OCI-LY7 (cell line): ENCODE results near the gene KCNJ5. TPM values are rescaled to one million over a fixed set of nuclear protein-coding genes. Genes with fewer than 3 reads are reported as not detected.

Source experiments
- BruUV-seq: library from RNA; stranded (reverse); fragments of 400-500 nt; replicated peaks from 2 replicates; lab custom pipeline; 2021; lab: Mats Ljungman, UMichigan
- CTCF ChIA-PET: fragments of 300-600 bp; sonication (Branson Sonifier 250); formaldehyde crosslinking; loops from one replicate; lab custom pipeline; 2022; ENCODE audit warnings: antibody characterized with exemption; ENCODE audit not compliant: unreplicated experiment; lab: Charles Lee
- POLR2A ChIA-PET: fragments of 300-600 bp; sonication (Branson Sonifier 250); formaldehyde crosslinking; loops from one replicate; lab custom pipeline; 2022; ENCODE audit warnings: antibody characterized with exemption; lab: Charles Lee
- DNase-seq: peaks from one replicate; pipeline ENCODE4 v3.0.0-alpha.2; 2015; ENCODE audit warnings: low spot score
- H2AFZ ChIP-seq: fragments of 200-600 bp; sonication (generic), shearing (Covaris generic); 2 replicates; pipeline ENCODE4 v1.6.1; 2014; ENCODE audit warnings: mild to moderate bottlenecking, antibody characterized with exemption, low read length, moderate library complexity
- H3K27ac ChIP-seq: fragments of 200-600 bp; sonication (generic); 2 replicates; pipeline ENCODE4 v1.5.1; 2014; ENCODE audit warnings: mixed run types, low read depth, mild to moderate bottlenecking, moderate library complexity, low read length, inconsistent platforms; ENCODE audit not compliant: poor library complexity, severe bottlenecking
- H3K36me3 ChIP-seq: fragments of 200-600 bp; sonication (generic); 2 replicates; pipeline ENCODE4 v1.6.1; 2014; ENCODE audit warnings: mild to moderate bottlenecking, antibody characterized with exemption, low read length, moderate library complexity, mixed read lengths; ENCODE audit not compliant: insufficient read depth
- H3K4me1 ChIP-seq: fragments of 200-600 bp; sonication (generic); 2 replicates; pipeline ENCODE4 v1.5.1; 2014; ENCODE audit warnings: mild to moderate bottlenecking, low read length; ENCODE audit not compliant: insufficient read depth, poor library complexity, severe bottlenecking
- H3K4me2 ChIP-seq: fragments of 200-600 bp; sonication (generic); 2 replicates; pipeline ENCODE4 v1.6.1; 2014; ENCODE audit warnings: mild to moderate bottlenecking, low read length
- H3K4me3 ChIP-seq: fragments of 200-600 bp; sonication (generic); 2 replicates; pipeline ENCODE4 v1.5.1; 2014; ENCODE audit warnings: mild to moderate bottlenecking, low read depth, low read length; ENCODE audit not compliant: poor library complexity, severe bottlenecking
- H3K79me2 ChIP-seq: fragments of 200-600 bp; sonication (generic); 2 replicates; pipeline ENCODE4 v1.6.1; 2016; ENCODE audit warnings: low read depth, mild to moderate bottlenecking, low read length, moderate library complexity, mixed read lengths; ENCODE audit not compliant: insufficient read depth
- H3K9me2 ChIP-seq: fragments of 200-600 bp; sonication (generic); 2 replicates; pipeline ENCODE4 v1.6.1; 2016; ENCODE audit warnings: mild to moderate bottlenecking, low read length, mixed read lengths; ENCODE audit not compliant: insufficient read depth
- H3K9me3 ChIP-seq: fragments of 200-600 bp; sonication (generic); 2 replicates; pipeline ENCODE4 v1.6.1; 2014; ENCODE audit warnings: mild to moderate bottlenecking, mixed run types, low read length, mixed read lengths
- H4K20me1 ChIP-seq: fragments of 200-600 bp; sonication (generic); 2 replicates; pipeline ENCODE4 v1.6.1; 2014; ENCODE audit warnings: mild to moderate bottlenecking, antibody characterized with exemption, low read length, moderate library complexity, mixed read lengths; ENCODE audit not compliant: insufficient read depth
- CTCF ChIP-seq: fragments of 200-600 bp; sonication (generic); conservative IDR thresholded peaks from 2 replicates; pipeline ENCODE4 v1.5.1; 2014; ENCODE audit warnings: mild to moderate bottlenecking, antibody characterized with exemption, low read length, moderate library complexity, mixed read lengths
- EZH2phosphoT487 ChIP-seq: fragments of 200-600 bp; sonication (generic); IDR thresholded peaks from 2 replicates; pipeline ENCODE4 v1.6.1; 2018; ENCODE audit warnings: low read depth, borderline replicate concordance, mild to moderate bottlenecking, mixed run types, antibody characterized with exemption, low read length, moderate library complexity, mixed read lengths
- intact Hi-C: fragments of 100-400 bp; cut with micrococcal nuclease; formaldehyde crosslinking; loops from one replicate; pipeline ENCODE4 v1.10.0; 2022; ENCODE audit not compliant: unreplicated experiment
- total RNA-seq, 2 experiments: library from RNA; depleted of rRNA in 1 of 2; stranded (reverse); fragments of >200 nt in 1 of 2; shearing (Covaris generic) in 1 of 2; gene quantifications; 2 replicates each; pipeline ENCODE4 v1.2.3, GENCODE V29; 2014 to 2022

KCNJ5 gene
- total RNA-seq, 2 experiments from 2014 or later = not detected

DNA sequence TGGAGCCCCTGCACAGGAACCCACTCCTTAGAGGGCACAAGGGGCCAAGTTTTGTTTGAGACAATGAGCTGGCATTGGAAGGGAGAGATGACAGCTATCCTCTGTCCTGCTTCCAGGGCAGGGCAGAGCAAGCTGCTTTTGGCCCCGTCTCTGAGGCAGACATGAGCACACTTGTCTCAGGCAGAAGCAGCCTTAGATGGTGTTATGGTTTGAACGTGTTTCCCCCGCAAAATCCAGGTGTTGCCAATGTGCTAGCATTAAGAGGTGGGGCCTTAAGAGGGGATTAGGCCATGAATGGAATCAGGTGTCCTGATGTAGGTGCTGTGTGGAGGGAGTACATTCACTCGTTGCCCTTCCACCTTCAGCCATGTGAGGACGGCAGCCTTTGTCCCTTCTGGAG, 49.0 kb downstream of the KCNJ5 start:
- Histone ChIP-seq H3K9me3 (no peaks in the 10 kb centered on the region), H4K20me1 (no peaks in the 10 kb centered on the region), H3K4me2 (no peak overlapping the region), H3K79me2 (no peaks in the 10 kb centered on the region), H3K9me2 (no peaks in the 10 kb centered on the region), H3K4me1 (no peaks in the 10 kb centered on the region), H2AFZ (no peak overlapping the region), H3K36me3 (no peaks in the 10 kb centered on the region), H3K27ac (no peak overlapping the region), H3K4me3 (no peak overlapping the region)
- POLR2A ChIA-PET = interaction anchor here (0.6 to 1.5 kb wide), 2 partner anchors 9 to 1512 kb away, joined by 3 to 5 read pairs; no protein-coding TSS in a partner anchor
- CTCF ChIA-PET = no interaction called here
- no peak for DNase-seq
- intact Hi-C loops = no loop called here
- BruUV-seq = no TSS peak
- TF ChIP-seq EZH2phosphoT487 = no peak
- TF ChIP-seq CTCF = no peak

- Histone ChIP-seq H2AFZ (no peak overlapping the region), H3K79me2 (no peaks in the 10 kb centered on the region), H3K9me2 (no peaks in the 10 kb centered on the region), H3K4me2 (no peak overlapping the region), H4K20me1 (no peaks in the 10 kb centered on the region), H3K4me3 (no peak overlapping the region), H3K36me3 (no peaks in the 10 kb centered on the region), H3K4me1 (no peaks in the 10 kb centered on the region), H3K27ac (no peak overlapping the region), H3K9me3 (no peaks in the 10 kb centered on the region)
- ChIA-PET POLR2A (interaction anchor here (0.6 to 1.5 kb wide), 2 partner anchors 8 to 1512 kb away, joined by 3 to 5 read pairs; no protein-coding TSS in a partner anchor), CTCF (no interaction called here)
- intact Hi-C loops = no loop called here
- BruUV-seq = no TSS peak
- DNase-seq = no peak
- TF ChIP-seq CTCF = no peak
- no peak for TF ChIP-seq EZH2phosphoT487
Measured at GRCh38 chr11:128940603-128941002, 49.4 kb downstream of the KCNJ5 start.

DNA sequence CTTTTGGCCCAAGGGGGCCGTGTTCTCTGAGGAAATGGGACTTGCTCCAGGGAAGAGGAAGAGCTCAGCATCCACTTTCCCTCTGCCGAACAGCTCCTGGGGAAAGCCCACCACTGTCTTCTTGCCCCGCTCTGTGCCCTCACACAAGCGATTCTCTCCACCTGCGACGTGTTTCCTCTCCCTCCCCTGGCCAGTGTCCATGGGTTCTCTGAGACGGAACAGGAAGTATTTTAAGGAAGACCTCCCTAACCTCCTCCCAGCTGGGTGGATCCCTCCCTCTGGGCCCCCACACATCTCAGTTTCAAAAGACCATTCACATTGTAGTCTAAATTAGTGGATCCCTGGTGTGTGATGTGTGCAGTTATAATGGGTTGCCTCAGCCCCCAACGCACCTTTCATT, 50.0 kb downstream of the KCNJ5 start:
- TF ChIP-seq EZH2phosphoT487 = no peak
- TF ChIP-seq CTCF = no peak
- no peaks in the 10 kb centered on the region for H3K36me3 ChIP-seq
- no TSS peak for BruUV-seq

More for the DNA sequence above, 50.0 kb downstream of the KCNJ5 start:
- no peak overlapping the region for H3K4me2 ChIP-seq
- H3K27ac ChIP-seq = no peak overlapping the region
- no peaks in the 10 kb centered on the region for H3K9me2 ChIP-seq
- H3K9me3 ChIP-seq = no peaks in the 10 kb centered on the region
- H4K20me1 ChIP-seq = no peaks in the 10 kb centered on the region
- no peak for DNase-seq
- no peak overlapping the region for H3K4me3 ChIP-seq
- CTCF ChIA-PET = no interaction called here
- H3K4me1 ChIP-seq = no peaks in the 10 kb centered on the region
- H2AFZ ChIP-seq = no peak overlapping the region
- H3K79me2 ChIP-seq = no peaks in the 10 kb centered on the region
- intact Hi-C loops = no loop called here
- POLR2A ChIA-PET = interaction anchor here (0.6 kb wide), 1 partner anchor 1341 kb away, joined by 4 read pairs; no protein-coding TSS in a partner anchor
